NCI-H2227 (cell line): Measurements from ENCODE around the gene EID2B.

ENCODE experiments used
- DNase-seq: peaks from one replicate; lab custom pipeline; 2025; ENCODE audit not compliant: unreplicated experiment; lab: John Stamatoyannopoulos, UW

Gene EID2B

DNA sequence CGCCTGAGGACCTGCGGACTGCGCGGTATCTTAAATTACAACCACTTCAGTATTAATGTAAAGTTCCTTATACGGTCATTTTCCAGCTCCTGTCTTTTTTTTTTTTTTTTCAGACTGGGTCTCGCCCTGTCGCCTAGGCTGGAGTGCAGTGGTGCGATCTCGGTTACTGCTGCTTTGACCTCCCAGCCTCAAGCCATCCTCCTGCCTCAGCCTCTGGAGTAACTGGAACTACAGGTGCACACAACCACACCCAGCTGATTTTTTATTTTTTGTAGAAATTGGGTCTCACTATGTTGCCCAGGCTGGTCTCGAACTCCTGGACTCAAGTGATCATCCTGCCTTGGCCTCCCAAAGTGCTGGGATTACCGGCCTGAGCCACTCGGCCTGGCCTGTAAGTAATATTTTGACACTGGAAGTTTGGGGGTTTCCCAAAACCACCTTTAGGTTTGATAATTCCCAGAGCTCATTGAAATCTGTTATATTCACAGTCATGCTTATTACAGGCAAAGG lies 406 bp upstream of the EID2B start:
- no peak for DNase-seq

- DNase-seq, result no peak
Measured at GRCh38 chr19:39531834-39532232, 819 bp downstream of the EID2B start.

DNA sequence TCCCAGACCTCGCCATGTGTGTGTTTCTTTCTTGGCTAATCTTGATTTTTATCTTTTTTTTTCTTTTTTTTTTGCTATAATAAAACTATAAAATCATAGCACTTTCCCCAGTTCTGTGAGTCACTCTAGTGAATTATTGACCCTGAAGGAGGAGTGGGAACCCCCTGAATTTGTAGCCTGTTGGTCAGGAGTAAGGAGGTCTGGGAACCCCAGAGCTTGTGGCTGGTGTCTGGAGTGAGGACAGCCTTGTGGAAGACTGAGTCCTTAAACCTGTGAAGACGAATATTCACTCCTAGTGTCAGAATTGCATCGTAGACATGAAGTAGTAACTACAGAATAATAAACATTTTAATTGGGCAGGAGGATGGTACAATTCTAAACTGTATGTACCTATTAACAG lies 7.4 kb downstream of the EID2B start:
- DNase-seq, result no peak

GRCh38 chr19:39524495-39524894 lies 8.2 kb downstream of the EID2B start:
- DNase-seq, result no peak

DNA sequence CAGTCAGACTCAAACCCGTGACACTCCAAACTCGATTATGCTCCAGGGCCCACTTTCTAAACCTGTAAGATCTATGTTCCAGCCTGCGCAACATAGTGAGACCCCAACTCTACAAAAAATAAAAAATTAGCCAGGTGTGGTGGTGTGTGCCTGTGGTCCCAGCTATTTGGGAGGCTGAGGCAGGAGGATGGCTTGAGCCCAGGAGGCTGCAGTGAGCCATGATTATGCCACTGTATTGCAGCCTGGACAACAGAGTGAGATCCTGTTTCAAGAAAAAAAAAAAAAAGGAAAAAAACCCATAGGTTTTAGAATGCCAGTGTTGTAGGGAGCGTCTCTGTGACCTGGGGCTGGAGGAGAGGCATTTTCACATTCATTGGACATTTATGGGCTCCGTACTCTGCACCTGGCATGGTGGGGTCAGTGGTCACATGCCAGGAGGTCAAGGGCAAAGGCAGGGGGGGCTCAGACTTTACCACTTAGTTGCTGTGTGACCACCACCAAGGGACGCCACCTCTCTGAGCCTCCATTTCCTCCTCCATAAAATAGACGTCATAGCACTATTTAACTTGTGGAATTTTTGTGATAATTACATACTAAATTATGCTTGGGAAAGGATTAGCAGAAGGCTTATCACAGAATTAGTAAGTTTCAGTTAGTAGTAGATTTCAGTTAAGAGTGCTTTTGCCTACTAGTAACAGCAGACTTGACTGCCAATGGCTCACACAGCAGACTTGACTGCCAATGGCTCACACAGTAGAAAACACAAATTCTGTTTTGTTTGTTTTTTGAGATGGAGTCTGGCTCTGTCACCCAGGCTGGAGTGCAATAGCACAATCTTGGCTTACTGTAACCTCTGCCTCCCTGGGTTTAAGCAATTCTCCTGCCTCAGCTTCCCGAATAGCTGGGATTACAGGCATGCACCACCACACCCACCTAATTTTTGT lies 11.8 kb downstream of the EID2B start:
- DNase-seq, result no peak

- DNase-seq, result peak; percentile 74
Measured at GRCh38 chr19:39518975-39519374, 13.7 kb downstream of the EID2B start.

DNA sequence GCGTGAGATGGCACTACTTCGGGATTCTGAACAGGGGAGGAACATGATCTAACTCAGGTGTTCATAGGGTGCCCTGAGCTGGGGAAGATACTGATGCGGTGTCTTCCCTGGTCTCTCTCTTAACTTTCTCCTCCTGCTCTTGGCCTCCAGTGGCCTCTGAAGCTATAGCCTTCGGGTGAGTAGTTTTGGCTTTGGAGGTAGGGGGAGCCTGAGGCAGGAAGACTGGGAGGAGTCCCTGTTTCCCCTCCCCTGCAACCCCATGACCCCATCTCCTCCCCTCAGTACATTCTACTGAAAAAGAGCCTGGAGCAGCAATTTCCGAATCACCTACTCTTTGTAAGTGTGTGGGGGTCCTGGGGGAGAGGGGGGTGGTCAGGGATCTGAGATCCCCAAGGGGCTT lies 14.2 kb downstream of the EID2B start:
- peak; percentile 74 for DNase-seq

- DNase-seq, result no peak
Measured at GRCh38 chr19:39517432-39517831, 15.2 kb downstream of the EID2B start.

DNA sequence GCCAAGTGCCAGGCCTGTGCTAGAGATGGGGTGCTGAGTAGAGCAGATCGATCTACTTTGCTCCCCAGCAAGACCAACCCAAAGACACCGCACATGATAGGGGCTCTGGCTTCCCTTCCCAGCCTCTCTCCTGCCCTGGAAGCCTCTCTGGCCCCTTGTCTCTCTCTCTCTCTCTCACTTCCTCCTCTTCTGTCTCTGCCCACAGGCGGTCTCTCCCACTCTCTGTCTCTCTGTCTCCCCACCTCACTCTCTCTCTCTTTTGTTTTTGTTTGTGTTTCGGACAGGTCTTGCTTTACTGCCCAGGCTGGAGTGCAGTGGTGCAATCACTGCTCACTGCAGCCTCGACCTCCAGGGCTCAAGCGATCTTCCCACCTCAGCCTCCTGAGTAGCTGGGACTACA lies 16.4 kb downstream of the EID2B start:
- DNase-seq, result no peak

- peak; percentile 77 for DNase-seq
Measured at GRCh38 chr19:39515551-39516191, 17.0 kb downstream of the EID2B start.

DNA sequence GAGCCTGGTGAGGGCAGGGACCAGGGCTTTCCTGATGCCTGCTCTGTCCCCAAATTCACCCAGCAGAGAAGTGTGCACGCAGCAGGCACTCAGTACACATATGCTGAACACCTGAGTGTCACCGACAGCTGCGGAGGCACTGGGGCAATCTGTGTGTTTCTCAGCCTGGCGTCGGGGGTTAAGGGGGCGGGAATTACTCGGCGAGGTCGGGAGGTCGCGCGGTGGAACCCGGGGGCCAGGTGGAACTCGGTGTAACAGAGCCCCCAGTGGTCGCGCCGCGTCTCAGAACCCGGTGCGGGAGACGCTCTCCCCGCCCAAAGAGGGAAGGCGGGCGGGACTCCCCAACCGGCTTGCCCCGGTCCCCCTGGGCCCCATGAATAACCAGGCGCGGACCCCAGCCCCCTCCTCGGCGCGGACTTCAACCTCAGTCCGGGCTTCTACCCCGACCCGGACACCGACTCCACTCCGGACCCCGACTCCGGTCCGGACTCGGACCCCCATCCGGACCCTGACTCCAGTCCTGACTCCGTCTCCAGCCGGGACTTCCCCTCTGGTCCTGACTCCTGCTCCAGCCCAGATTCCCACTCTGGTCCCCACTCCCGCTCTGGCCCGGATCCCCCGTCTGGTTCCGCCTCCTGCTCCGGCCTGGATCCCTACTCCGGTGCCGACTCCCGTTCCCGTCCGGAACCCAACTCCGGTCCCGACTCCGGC lies 17.7 kb downstream of the EID2B start, which contains the start of gene SELENOV:
Gene SELENOV, plus strand, starts transcription at position 300 of the 711 bp plus-strand sequence. Its CDS starts 74 bp downstream, at position 374.
- peak; percentile 96 for DNase-seq

DNA sequence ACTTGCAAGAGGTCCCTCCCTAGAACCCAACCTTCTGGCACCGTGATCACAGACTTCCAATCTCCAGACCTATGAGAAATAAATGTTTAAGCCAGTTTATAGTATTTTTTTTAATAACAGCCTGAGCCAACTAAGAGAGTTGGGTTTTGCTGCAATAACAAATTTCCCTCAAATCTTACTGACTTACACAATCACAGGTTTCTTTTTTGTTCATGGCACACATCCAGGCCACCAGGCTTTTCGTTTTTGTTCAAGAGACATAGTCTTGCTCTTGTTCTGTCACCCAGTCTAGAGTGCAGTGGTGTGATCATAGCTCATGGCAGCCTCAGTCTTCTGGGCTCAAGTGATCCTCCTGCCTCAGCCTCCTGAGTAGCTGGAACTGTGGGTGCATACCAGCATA lies 19.7 kb downstream of the EID2B start:
- DNase-seq, result no peak

GRCh38 chr19:39509233-39509632 lies 23.4 kb downstream of the EID2B start:
- no peak for DNase-seq

- DNase-seq, result no peak
Measured at GRCh38 chr19:39508629-39509028, 24.0 kb downstream of the EID2B start.

- DNase-seq, result peak; percentile 76
Measured at GRCh38 chr19:39507715-39508364, 24.8 kb downstream of the EID2B start.

GRCh38 chr19:39506944-39507714 lies 25.5 kb downstream of the EID2B start:
- peak; percentile 92 for DNase-seq

GRCh38 chr19:39506598-39506943 lies 26.1 kb downstream of the EID2B start:
- DNase-seq, result no peak

- DNase-seq, result no peak
Measured at GRCh38 chr19:39502640-39503417, 29.8 kb downstream of the EID2B start.

- DNase-seq, result no peak
Measured at GRCh38 chr19:39501340-39501739, 31.3 kb downstream of the EID2B start.
